ENCODE measurements around the gene NUBP2.
A peak's percentile ranks its signal among the peaks of the same experiment; 100 is the strongest.

The NUBP2 gene

GRCh38 chr16:1812732-1813163 lies 30.0 kb downstream of the NUBP2 start:
- peak; percentile 68 for DNase-seq

GRCh38 chr16:1815461-1815860 lies 32.7 kb downstream of the NUBP2 start:
- no peak for DNase-seq

- no peak for DNase-seq
Observed at GRCh38 chr16:1816396-1817275, 33.9 kb downstream of the NUBP2 start.

- DNase-seq: no peak
Observed at GRCh38 chr16:1817276-1817589, 34.5 kb downstream of the NUBP2 start.

GRCh38 chr16:1817716-1818115 lies 35.0 kb downstream of the NUBP2 start:
- DNase-seq: no peak

- no peak for DNase-seq
Observed at GRCh38 chr16:1818204-1818872, 35.6 kb downstream of the NUBP2 start.

GRCh38 chr16:1818873-1819525 lies 36.2 kb downstream of the NUBP2 start:
- DNase-seq: no peak

- DNase-seq: no peak
Observed at GRCh38 chr16:1819611-1820010, 36.9 kb downstream of the NUBP2 start.

GRCh38 chr16:1820096-1820945 lies 37.6 kb downstream of the NUBP2 start:
- DNase-seq: no peak

- no peak for DNase-seq
Observed at GRCh38 chr16:1820946-1821290, 38.2 kb downstream of the NUBP2 start.

- DNase-seq: no peak
Observed at GRCh38 chr16:1821861-1822611, 39.3 kb downstream of the NUBP2 start.

- no peak for DNase-seq
Observed at GRCh38 chr16:1822801-1823200, 40.0 kb downstream of the NUBP2 start.

GRCh38 chr16:1823821-1824220 lies 41.1 kb downstream of the NUBP2 start:
- DNase-seq: no peak

- no peak for DNase-seq
Observed at GRCh38 chr16:1825381-1825863, 42.7 kb downstream of the NUBP2 start.

- DNase-seq: peak; percentile 77
Observed at GRCh38 chr16:1825864-1826690, 43.3 kb downstream of the NUBP2 start.

GRCh38 chr16:1826691-1827573 lies 44.2 kb downstream of the NUBP2 start, which contains the start of the genes FAHD1 and HAGH:
TSS of gene FAHD1 (plus strand) at chr16:1827206. CDS start at chr16:1827239, 33 bp downstream.
TSS of gene HAGH (minus strand) at chr16:1826825. CDS start at chr16:1826787, 38 bp downstream.
- DNase-seq: peak; percentile 92

- DNase-seq: no peak
Observed at GRCh38 chr16:1828645-1829410, 46.1 kb downstream of the NUBP2 start.

GRCh38 chr16:1830213-1830612 lies 47.5 kb downstream of the NUBP2 start:
- no peak for DNase-seq
